GM23338 (cell line): ENCODE data around the gene STK38L. TPM values are rescaled to one million over a fixed set of nuclear protein-coding genes. Genes with fewer than 3 reads are reported as not detected.

Experiments used
- ATAC-seq: fragments of 200-7000 bp; cut with Tn5 transposase; 3 replicates; pipeline ENCODE4 v1.9.1; 2020
- DNase-seq: peaks from one replicate; pipeline ENCODE4 v3.0.0-alpha.2; 2015; ENCODE audit warnings: low spot score
- H2AFZ ChIP-seq: fragments of 200-600 bp; sonication (generic); 2 replicates; pipeline ENCODE4 v1.8.0; 2016; ENCODE audit warnings: antibody characterized with exemption, mild to moderate bottlenecking, moderate library complexity
- H3F3A ChIP-seq: fragments of 200-600 bp; sonication (generic); replicated peaks from 2 replicates; pipeline ENCODE4 v1.8.0; 2017; ENCODE audit warnings: antibody characterized with exemption, mixed run types, low read depth
- H3K27ac ChIP-seq: fragments of 200-600 bp; sonication (generic); 2 replicates; pipeline ENCODE4 v1.6.1; 2016; ENCODE audit warnings: low read depth
- H3K27me3 ChIP-seq: fragments of 200-600 bp; sonication (generic); 2 replicates; pipeline ENCODE4 v1.8.0; 2016; ENCODE audit warnings: mild to moderate bottlenecking, mixed run types, moderate library complexity; ENCODE audit not compliant: insufficient read depth
- H3K36me3 ChIP-seq: fragments of 200-600 bp; sonication (generic); 2 replicates; pipeline ENCODE4 v1.8.0; 2016; ENCODE audit warnings: mild to moderate bottlenecking; ENCODE audit not compliant: insufficient read depth
- H3K4me1 ChIP-seq: fragments of 200-600 bp; sonication (generic); 2 replicates; pipeline ENCODE4 v1.8.0; 2016; ENCODE audit warnings: mild to moderate bottlenecking, moderate library complexity; ENCODE audit not compliant: insufficient read depth
- H3K4me2 ChIP-seq: fragments of 200-600 bp; sonication (generic); 2 replicates; pipeline ENCODE4 v1.7.1; 2017; ENCODE audit warnings: mixed run types
- H3K4me3 ChIP-seq: fragments of 200-600 bp; sonication (generic); 2 replicates; pipeline ENCODE4 v1.6.1; 2016; ENCODE audit warnings: mixed run types
- H3K79me2 ChIP-seq: fragments of 200-600 bp; sonication (generic); replicated peaks from 2 replicates; pipeline ENCODE4 v1.8.0; 2017; ENCODE audit warnings: mild to moderate bottlenecking; ENCODE audit not compliant: insufficient read depth
- H3K9me2 ChIP-seq: fragments of 200-600 bp; sonication (generic); 2 replicates; pipeline ENCODE4 v1.8.0; 2017; ENCODE audit not compliant: insufficient read depth
- H4K20me1 ChIP-seq: fragments of 200-600 bp; sonication (generic); replicated peaks from 2 replicates; pipeline ENCODE4 v1.8.0; 2017; ENCODE audit warnings: mild to moderate bottlenecking; ENCODE audit not compliant: insufficient read depth
- H3K27ac Mint-ChIP-seq: 2 replicates; pipeline ENCODE4 v1.8.0; 2020; ENCODE audit warnings: inconsistent platforms, mild to moderate bottlenecking, moderate library complexity, mixed read lengths
- H3K27me3 Mint-ChIP-seq: 3 replicates; pipeline ENCODE4 v1.8.0; 2022; ENCODE audit warnings: low read depth, mild to moderate bottlenecking, moderate library complexity, mixed read lengths, inconsistent platforms; ENCODE audit not compliant: insufficient read depth, poor library complexity
- H3K36me3 Mint-ChIP-seq: 3 replicates; pipeline ENCODE4 v1.8.0; 2021; ENCODE audit warnings: low read depth, mild to moderate bottlenecking, inconsistent platforms, moderate library complexity, mixed read lengths
- H3K4me1 Mint-ChIP-seq: 3 replicates; pipeline ENCODE4 v1.8.0; 2020; ENCODE audit warnings: mild to moderate bottlenecking, inconsistent platforms, mixed read lengths
- H3K4me3 Mint-ChIP-seq: 3 replicates; pipeline ENCODE4 v1.8.0; 2021; ENCODE audit warnings: moderate library complexity, mild to moderate bottlenecking, inconsistent platforms, mixed read lengths
- H3K9me3 Mint-ChIP-seq: 3 replicates; pipeline ENCODE4 v1.8.0; 2020; ENCODE audit warnings: moderate library complexity, mild to moderate bottlenecking, inconsistent platforms, mixed read lengths
- CREB1 ChIP-seq: fragments of 250-450 bp; sonication (Bioruptor Pico); IDR thresholded peaks from 2 replicates; pipeline ENCODE4 v1.5.0; 2020; ENCODE audit warnings: low read depth, mild to moderate bottlenecking, moderate library complexity
- EZH2phosphoT487 ChIP-seq: fragments of 200-600 bp; sonication (generic); IDR thresholded peaks from one replicate; pipeline ENCODE4 v1.8.1; 2018; ENCODE audit warnings: antibody characterized with exemption; ENCODE audit not compliant: unreplicated experiment
- JUNB ChIP-seq: IDR thresholded peaks from one replicate; pipeline ENCODE4 v1.6.1; 2016; ENCODE audit warnings: antibody characterized with exemption; ENCODE audit not compliant: unreplicated experiment
- ZNF331 ChIP-seq: fragments of 250-450 bp; sonication (Bioruptor Pico); IDR thresholded peaks from 2 replicates; pipeline ENCODE4 v1.5.0; 2020; ENCODE audit warnings: low read depth, mild to moderate bottlenecking, moderate library complexity
- polyA plus RNA-seq: library from polyadenylated mRNA; unstranded; fragments of >200 nt; fragmentation: Nextera tagmentation; extraction: Ambion mirVana; gene quantifications from 2 replicates; pipeline ENCODE4 v1.2.1, GENCODE V29; 2016
- total RNA-seq: library from RNA; depleted of rRNA; stranded (reverse); fragments of >200 nt; shearing (Covaris generic); gene quantifications from 2 replicates; pipeline ENCODE4 v1.2.3, GENCODE V29; 2014
- TF ChIP-seq, protein P1 (sequence below): fragments of 250-450 bp; sonication (Bioruptor Pico); IDR thresholded peaks from 2 replicates; pipeline ENCODE4 v1.5.0; 2020; ENCODE audit warnings: mild to moderate bottlenecking, moderate library complexity
- TF ChIP-seq, protein P2 (sequence below): IDR thresholded peaks from 2 replicates; pipeline ENCODE4 v1.6.1; 2016; ENCODE audit warnings: antibody characterized with exemption
- TF ChIP-seq, protein P3 (sequence below), 2 experiments: fragments of 200-600 bp in 1 of 2; sonication (generic) in 1 of 2; conservative IDR thresholded peaks; 2 replicates each; pipeline versions ENCODE4 v1.5.1 to v1.6.1; 2016 to 2017; ENCODE audit warnings: antibody characterized with exemption in 2 of 2, low read depth in 2 of 2, mild to moderate bottlenecking in 2 of 2, moderate library complexity in 1 of 2

The STK38L gene
- total and polyA plus RNA-seq, 2 experiments from 2014 or later: 28.9 to 56.5 TPM

DNA sequence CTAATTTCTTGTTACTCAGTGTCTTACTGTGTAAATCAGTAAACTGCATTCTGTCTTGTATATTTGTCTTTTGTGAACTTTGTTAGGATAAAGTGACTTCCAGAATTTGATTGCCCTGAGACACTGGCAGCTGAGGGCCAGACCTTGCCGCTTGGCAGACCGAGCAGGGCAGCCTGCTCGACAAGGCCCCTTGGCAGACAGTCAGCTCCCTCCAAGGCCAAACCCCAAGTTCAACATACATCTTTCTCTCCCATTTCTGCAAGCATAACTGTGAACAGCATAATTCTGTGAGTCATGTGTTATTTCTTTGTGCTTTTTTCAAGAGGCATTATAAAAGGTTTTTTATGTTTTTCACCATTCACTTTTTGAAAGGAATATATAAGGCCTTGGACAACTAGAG lies 49.4 kb downstream of the STK38L start (continued):
- TF ChIP-seq, protein P1, sequence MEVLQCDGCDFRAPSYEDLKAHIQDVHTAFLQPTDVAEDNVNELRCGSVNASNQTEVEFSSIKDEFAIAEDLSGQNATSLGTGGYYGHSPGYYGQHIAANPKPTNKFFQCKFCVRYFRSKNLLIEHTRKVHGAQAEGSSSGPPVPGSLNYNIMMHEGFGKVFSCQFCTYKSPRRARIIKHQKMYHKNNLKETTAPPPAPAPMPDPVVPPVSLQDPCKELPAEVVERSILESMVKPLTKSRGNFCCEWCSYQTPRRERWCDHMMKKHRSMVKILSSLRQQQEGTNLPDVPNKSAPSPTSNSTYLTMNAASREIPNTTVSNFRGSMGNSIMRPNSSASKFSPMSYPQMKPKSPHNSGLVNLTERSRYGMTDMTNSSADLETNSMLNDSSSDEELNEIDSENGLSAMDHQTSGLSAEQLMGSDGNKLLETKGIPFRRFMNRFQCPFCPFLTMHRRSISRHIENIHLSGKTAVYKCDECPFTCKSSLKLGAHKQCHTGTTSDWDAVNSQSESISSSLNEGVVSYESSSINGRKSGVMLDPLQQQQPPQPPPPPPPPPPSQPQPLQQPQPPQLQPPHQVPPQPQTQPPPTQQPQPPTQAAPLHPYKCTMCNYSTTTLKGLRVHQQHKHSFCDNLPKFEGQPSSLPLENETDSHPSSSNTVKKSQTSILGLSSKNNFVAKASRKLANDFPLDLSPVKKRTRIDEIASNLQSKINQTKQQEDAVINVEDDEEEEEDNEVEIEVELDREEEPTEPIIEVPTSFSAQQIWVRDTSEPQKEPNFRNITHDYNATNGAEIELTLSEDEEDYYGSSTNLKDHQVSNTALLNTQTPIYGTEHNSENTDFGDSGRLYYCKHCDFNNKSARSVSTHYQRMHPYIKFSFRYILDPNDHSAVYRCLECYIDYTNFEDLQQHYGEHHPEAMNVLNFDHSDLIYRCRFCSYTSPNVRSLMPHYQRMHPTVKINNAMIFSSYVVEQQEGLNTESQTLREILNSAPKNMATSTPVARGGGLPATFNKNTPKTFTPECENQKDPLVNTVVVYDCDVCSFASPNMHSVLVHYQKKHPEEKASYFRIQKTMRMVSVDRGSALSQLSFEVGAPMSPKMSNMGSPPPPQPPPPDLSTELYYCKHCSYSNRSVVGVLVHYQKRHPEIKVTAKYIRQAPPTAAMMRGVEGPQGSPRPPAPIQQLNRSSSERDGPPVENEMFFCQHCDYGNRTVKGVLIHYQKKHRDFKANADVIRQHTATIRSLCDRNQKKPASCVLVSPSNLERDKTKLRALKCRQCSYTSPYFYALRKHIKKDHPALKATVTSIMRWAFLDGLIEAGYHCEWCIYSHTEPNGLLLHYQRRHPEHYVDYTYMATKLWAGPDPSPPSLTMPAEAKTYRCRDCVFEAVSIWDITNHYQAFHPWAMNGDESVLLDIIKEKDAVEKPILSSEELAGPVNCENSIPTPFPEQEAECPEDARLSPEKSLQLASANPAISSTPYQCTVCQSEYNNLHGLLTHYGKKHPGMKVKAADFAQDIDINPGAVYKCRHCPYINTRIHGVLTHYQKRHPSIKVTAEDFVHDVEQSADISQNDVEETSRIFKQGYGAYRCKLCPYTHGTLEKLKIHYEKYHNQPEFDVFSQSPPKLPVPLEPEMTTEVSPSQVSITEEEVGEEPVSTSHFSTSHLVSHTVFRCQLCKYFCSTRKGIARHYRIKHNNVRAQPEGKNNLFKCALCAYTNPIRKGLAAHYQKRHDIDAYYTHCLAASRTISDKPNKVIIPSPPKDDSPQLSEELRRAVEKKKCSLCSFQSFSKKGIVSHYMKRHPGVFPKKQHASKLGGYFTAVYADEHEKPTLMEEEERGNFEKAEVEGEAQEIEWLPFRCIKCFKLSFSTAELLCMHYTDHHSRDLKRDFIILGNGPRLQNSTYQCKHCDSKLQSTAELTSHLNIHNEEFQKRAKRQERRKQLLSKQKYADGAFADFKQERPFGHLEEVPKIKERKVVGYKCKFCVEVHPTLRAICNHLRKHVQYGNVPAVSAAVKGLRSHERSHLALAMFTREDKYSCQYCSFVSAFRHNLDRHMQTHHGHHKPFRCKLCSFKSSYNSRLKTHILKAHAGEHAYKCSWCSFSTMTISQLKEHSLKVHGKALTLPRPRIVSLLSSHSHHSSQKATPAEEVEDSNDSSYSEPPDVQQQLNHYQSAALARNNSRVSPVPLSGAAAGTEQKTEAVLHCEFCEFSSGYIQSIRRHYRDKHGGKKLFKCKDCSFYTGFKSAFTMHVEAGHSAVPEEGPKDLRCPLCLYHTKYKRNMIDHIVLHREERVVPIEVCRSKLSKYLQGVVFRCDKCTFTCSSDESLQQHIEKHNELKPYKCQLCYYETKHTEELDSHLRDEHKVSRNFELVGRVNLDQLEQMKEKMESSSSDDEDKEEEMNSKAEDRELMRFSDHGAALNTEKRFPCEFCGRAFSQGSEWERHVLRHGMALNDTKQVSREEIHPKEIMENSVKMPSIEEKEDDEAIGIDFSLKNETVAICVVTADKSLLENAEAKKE: no peak
- TF ChIP-seq JUNB (no peak), EZH2phosphoT487 (no peak)

DNA sequence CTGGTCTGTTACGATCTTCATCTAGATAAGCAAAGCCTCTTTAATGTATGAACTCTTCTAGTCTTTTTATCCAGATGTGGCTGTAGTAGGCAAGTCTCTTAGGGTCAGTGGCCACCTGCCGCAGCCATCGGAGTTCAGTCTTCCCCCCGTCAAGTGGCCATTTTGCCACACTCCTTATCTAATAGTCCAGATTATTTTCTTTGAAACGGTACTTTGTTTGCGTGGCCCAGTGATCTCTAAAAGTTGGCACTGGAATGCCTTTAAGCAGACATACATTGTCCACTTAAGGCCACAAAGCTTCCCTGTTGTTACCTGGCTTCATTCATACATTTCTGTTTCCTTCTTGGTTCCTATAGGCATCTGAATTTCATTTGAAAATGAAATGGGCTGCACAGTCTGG lies 52.6 kb downstream of the STK38L start:
- Mint-ChIP-seq H3K27me3 (no peaks in the 10 kb centered on the region), H3K4me3 (no peak overlapping the region), H3K27ac (no peak overlapping the region), H3K4me1 (peaks cover 28% of the 10 kb centered on the region), H3K36me3 (peaks cover 33% of the 10 kb centered on the region), H3K9me3 (peaks cover 8% of the 10 kb centered on the region; the same call in 2 of the 3 replicates)
- ATAC-seq (no peak), DNase-seq (no peak)
- Histone ChIP-seq H3K4me1 (peaks cover 30% of the 10 kb centered on the region), H3K79me2 (peaks cover 14% of the 10 kb centered on the region), H3K4me3 (no peak overlapping the region), H3K27ac (no peak overlapping the region), H3K27me3 (no peaks in the 10 kb centered on the region), H3K36me3 (no peaks in the 10 kb centered on the region), H3K9me2 (no peaks in the 10 kb centered on the region), H3K4me2 (no peak overlapping the region), H4K20me1 (no peaks in the 10 kb centered on the region), H2AFZ (no peak overlapping the region), H3F3A (no peaks in the 10 kb centered on the region)
- TF ChIP-seq, protein P2, sequence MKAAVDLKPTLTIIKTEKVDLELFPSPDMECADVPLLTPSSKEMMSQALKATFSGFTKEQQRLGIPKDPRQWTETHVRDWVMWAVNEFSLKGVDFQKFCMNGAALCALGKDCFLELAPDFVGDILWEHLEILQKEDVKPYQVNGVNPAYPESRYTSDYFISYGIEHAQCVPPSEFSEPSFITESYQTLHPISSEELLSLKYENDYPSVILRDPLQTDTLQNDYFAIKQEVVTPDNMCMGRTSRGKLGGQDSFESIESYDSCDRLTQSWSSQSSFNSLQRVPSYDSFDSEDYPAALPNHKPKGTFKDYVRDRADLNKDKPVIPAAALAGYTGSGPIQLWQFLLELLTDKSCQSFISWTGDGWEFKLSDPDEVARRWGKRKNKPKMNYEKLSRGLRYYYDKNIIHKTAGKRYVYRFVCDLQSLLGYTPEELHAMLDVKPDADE: no peak
- TF ChIP-seq ZNF331 (CRISPR knock-in tag) (no peak), CREB1 (CRISPR knock-in tag) (no peak)
- TF ChIP-seq, protein P1: no peak
- TF ChIP-seq, protein P3, sequence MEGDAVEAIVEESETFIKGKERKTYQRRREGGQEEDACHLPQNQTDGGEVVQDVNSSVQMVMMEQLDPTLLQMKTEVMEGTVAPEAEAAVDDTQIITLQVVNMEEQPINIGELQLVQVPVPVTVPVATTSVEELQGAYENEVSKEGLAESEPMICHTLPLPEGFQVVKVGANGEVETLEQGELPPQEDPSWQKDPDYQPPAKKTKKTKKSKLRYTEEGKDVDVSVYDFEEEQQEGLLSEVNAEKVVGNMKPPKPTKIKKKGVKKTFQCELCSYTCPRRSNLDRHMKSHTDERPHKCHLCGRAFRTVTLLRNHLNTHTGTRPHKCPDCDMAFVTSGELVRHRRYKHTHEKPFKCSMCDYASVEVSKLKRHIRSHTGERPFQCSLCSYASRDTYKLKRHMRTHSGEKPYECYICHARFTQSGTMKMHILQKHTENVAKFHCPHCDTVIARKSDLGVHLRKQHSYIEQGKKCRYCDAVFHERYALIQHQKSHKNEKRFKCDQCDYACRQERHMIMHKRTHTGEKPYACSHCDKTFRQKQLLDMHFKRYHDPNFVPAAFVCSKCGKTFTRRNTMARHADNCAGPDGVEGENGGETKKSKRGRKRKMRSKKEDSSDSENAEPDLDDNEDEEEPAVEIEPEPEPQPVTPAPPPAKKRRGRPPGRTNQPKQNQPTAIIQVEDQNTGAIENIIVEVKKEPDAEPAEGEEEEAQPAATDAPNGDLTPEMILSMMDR (conservative IDR thresholded peaks at IDR 0.05; ENCODE audit: low read depth in 2 of 2): no peak
